ENCODE results near the gene TFAP2D. TPM values are rescaled to one million over a fixed set of nuclear protein-coding genes. Genes with fewer than 3 reads are reported as not detected.

Gene TFAP2D
- polyA plus RNA-seq, 2 donors = not detected

- 1% methylated on average over 14 of the region's 14 CpGs for WGBS, 2 donors
- Histone ChIP-seq H3K4me3 (ENCODE audit: low read depth in 1 of 2, low read length in 2 of 2) (peak overlapping the region; percentile 17 to 79), H3K9me3 (ENCODE audit: control insufficient read depth in 2 of 2, insufficient read depth in 1 of 2, low read depth in 1 of 2, low read length in 1 of 2) (no peaks in the 10 kb centered on the region), H3K36me3 (ENCODE audit: control insufficient read depth in 2 of 2, insufficient read depth in 2 of 2, low read length in 1 of 2) (no peaks in the 10 kb centered on the region), H3K4me1 (ENCODE audit: control insufficient read depth in 2 of 2, insufficient read depth in 2 of 2, low read length in 1 of 2) (no peaks in the 10 kb centered on the region), H3K27ac (ENCODE audit: low read depth in 2 of 2, low read length in 1 of 2) (no peak overlapping the region), H3K27me3 (ENCODE audit: control insufficient read depth in 1 of 2, insufficient read depth in 2 of 2, low read length in 2 of 2) (no peaks in the 10 kb centered on the region)
These were observed 102.9 kb downstream of the TFAP2D start for GRCh38 chr6:50816115-50816675.

- Histone ChIP-seq H3K27ac (ENCODE audit: low read depth in 2 of 2, low read length in 1 of 2) (peak overlapping the region; percentile 25 to 77), H3K27me3 (ENCODE audit: control insufficient read depth in 1 of 2, insufficient read depth in 2 of 2, low read length in 2 of 2) (no peaks in the 10 kb centered on the region), H3K4me1 (ENCODE audit: control insufficient read depth in 2 of 2, insufficient read depth in 2 of 2, low read length in 1 of 2) (no peaks in the 10 kb centered on the region), H3K9me3 (ENCODE audit: control insufficient read depth in 2 of 2, insufficient read depth in 1 of 2, low read depth in 1 of 2, low read length in 1 of 2) (no peaks in the 10 kb centered on the region), H3K4me3 (ENCODE audit: low read depth in 1 of 2, low read length in 2 of 2) (peak overlapping the region in 1 of 2 donors; percentile 9), H3K36me3 (ENCODE audit: control insufficient read depth in 2 of 2, insufficient read depth in 2 of 2, low read length in 1 of 2) (no peaks in the 10 kb centered on the region)
- 20 to 21% methylated on average over 15 of the region's 15 CpGs for WGBS, 2 donors
These were observed 103.8 kb downstream of the TFAP2D start for GRCh38 chr6:50816947-50817645.

- Histone ChIP-seq H3K4me3 (ENCODE audit: low read depth in 1 of 2, low read length in 2 of 2) (peak overlapping the region in 1 of 2 donors; percentile 9), H3K9me3 (ENCODE audit: control insufficient read depth in 2 of 2, insufficient read depth in 1 of 2, low read depth in 1 of 2, low read length in 1 of 2) (no peaks in the 10 kb centered on the region), H3K27ac (ENCODE audit: low read depth in 2 of 2, low read length in 1 of 2) (peak overlapping the region; percentile 29 to 77), H3K27me3 (ENCODE audit: control insufficient read depth in 1 of 2, insufficient read depth in 2 of 2, low read length in 2 of 2) (no peaks in the 10 kb centered on the region), H3K4me1 (ENCODE audit: control insufficient read depth in 2 of 2, insufficient read depth in 2 of 2, low read length in 1 of 2) (no peaks in the 10 kb centered on the region), H3K36me3 (ENCODE audit: control insufficient read depth in 2 of 2, insufficient read depth in 2 of 2, low read length in 1 of 2) (no peaks in the 10 kb centered on the region)
- WGBS, 2 donors = 26% methylated on average over 2 of the region's 2 CpGs
These were observed 104.3 kb downstream of the TFAP2D start for GRCh38 chr6:50817646-50817950.

- H3K9me3 ChIP-seq (ENCODE audit: control insufficient read depth in 2 of 2, insufficient read depth in 1 of 2, low read depth in 1 of 2, low read length in 1 of 2) = no peaks in the 10 kb centered on the region
- no peaks in the 10 kb centered on the region for H3K27me3 ChIP-seq (ENCODE audit: control insufficient read depth in 1 of 2, insufficient read depth in 2 of 2, low read length in 2 of 2)
- 13 to 14% methylated on average over 6 of the region's 6 CpGs for WGBS, 2 donors
- no peaks in the 10 kb centered on the region for H3K36me3 ChIP-seq (ENCODE audit: control insufficient read depth in 2 of 2, insufficient read depth in 2 of 2, low read length in 1 of 2)
- H3K4me3 ChIP-seq (ENCODE audit: low read depth in 1 of 2, low read length in 2 of 2) = peak overlapping the region in 1 of 2 donors; percentile 66
- peak overlapping the region in 1 of 2 donors; percentile 29 for H3K27ac ChIP-seq (ENCODE audit: low read depth in 2 of 2, low read length in 1 of 2)
- no peaks in the 10 kb centered on the region for H3K4me1 ChIP-seq (ENCODE audit: control insufficient read depth in 2 of 2, insufficient read depth in 2 of 2, low read length in 1 of 2)
These were observed 104.7 kb downstream of the TFAP2D start for GRCh38 chr6:50818020-50818419.

GRCh38 chr6:50818673-50819072, 105.3 kb downstream of the TFAP2D start, which contains the start of gene TFAP2B:
TSS of gene TFAP2B (plus strand) at chr6:50818871. CDS start at chr6:50818892, 21 bp downstream.
- Histone ChIP-seq H3K9me3 (ENCODE audit: control insufficient read depth in 2 of 2, insufficient read depth in 1 of 2, low read depth in 1 of 2, low read length in 1 of 2) (no peaks in the 10 kb centered on the region), H3K27ac (ENCODE audit: low read depth in 2 of 2, low read length in 1 of 2) (peak within 1 kb of the TSS; percentile 80 to 81), H3K36me3 (ENCODE audit: control insufficient read depth in 2 of 2, insufficient read depth in 2 of 2, low read length in 1 of 2) (no peaks in the 10 kb centered on the region), H3K27me3 (ENCODE audit: control insufficient read depth in 1 of 2, insufficient read depth in 2 of 2, low read length in 2 of 2) (no peaks in the 10 kb centered on the region), H3K4me3 (ENCODE audit: low read depth in 1 of 2, low read length in 2 of 2) (peak within 1 kb of the TSS; percentile 60 to 66), H3K4me1 (ENCODE audit: control insufficient read depth in 2 of 2, insufficient read depth in 2 of 2, low read length in 1 of 2) (peaks cover 0 to 3% of the 10 kb centered on the region in 2 donors)
- 9 to 14% methylated on average over 7 of the region's 7 CpGs for WGBS, 2 donors

- H3K27ac ChIP-seq (ENCODE audit: low read depth in 2 of 2, low read length in 1 of 2) = peak overlapping the region; percentile 80 to 81
- H3K27me3 ChIP-seq (ENCODE audit: control insufficient read depth in 1 of 2, insufficient read depth in 2 of 2, low read length in 2 of 2) = no peaks in the 10 kb centered on the region
- no peaks in the 10 kb centered on the region for H3K9me3 ChIP-seq (ENCODE audit: control insufficient read depth in 2 of 2, insufficient read depth in 1 of 2, low read depth in 1 of 2, low read length in 1 of 2)
- no peaks in the 10 kb centered on the region for H3K36me3 ChIP-seq (ENCODE audit: control insufficient read depth in 2 of 2, insufficient read depth in 2 of 2, low read length in 1 of 2)
- H3K4me3 ChIP-seq (ENCODE audit: low read depth in 1 of 2, low read length in 2 of 2) = peak overlapping the region; percentile 60 to 66
- 1 to 3% methylated on average over 45 of the region's 45 CpGs for WGBS, 2 donors
- H3K4me1 ChIP-seq (ENCODE audit: control insufficient read depth in 2 of 2, insufficient read depth in 2 of 2, low read length in 1 of 2) = peaks cover 0 to 3% of the 10 kb centered on the region in 2 donors
These were observed 106.2 kb downstream of the TFAP2D start for GRCh38 chr6:50819466-50819903.

GRCh38 chr6:50819904-50820868, 106.9 kb downstream of the TFAP2D start:
- 3% methylated on average over 57 to 58 of the region's 58 CpGs for WGBS, 2 donors
- Histone ChIP-seq H3K4me3 (ENCODE audit: low read depth in 1 of 2, low read length in 2 of 2) (peak overlapping the region; percentile 60 to 66), H3K27me3 (ENCODE audit: control insufficient read depth in 1 of 2, insufficient read depth in 2 of 2, low read length in 2 of 2) (no peaks in the 10 kb centered on the region), H3K27ac (ENCODE audit: low read depth in 2 of 2, low read length in 1 of 2) (peak overlapping the region; percentile 80 to 81), H3K36me3 (ENCODE audit: control insufficient read depth in 2 of 2, insufficient read depth in 2 of 2, low read length in 1 of 2) (no peaks in the 10 kb centered on the region), H3K4me1 (ENCODE audit: control insufficient read depth in 2 of 2, insufficient read depth in 2 of 2, low read length in 1 of 2) (peaks cover 0 to 3% of the 10 kb centered on the region in 2 donors), H3K9me3 (ENCODE audit: control insufficient read depth in 2 of 2, insufficient read depth in 1 of 2, low read depth in 1 of 2, low read length in 1 of 2) (no peaks in the 10 kb centered on the region)

GRCh38 chr6:50820869-50821264, 107.5 kb downstream of the TFAP2D start:
- 8 to 9% methylated on average over 5 of the region's 5 CpGs for WGBS, 2 donors
- H3K27ac ChIP-seq (ENCODE audit: low read depth in 2 of 2, low read length in 1 of 2) = peak overlapping the region in 1 of 2 donors; percentile 80

GRCh38 chr6:50821441-50822077, 108.2 kb downstream of the TFAP2D start:
- Histone ChIP-seq H3K36me3 (ENCODE audit: control insufficient read depth in 2 of 2, insufficient read depth in 2 of 2, low read length in 1 of 2) (no peaks in the 10 kb centered on the region), H3K27me3 (ENCODE audit: control insufficient read depth in 1 of 2, insufficient read depth in 2 of 2, low read length in 2 of 2) (no peaks in the 10 kb centered on the region), H3K27ac (ENCODE audit: low read depth in 2 of 2, low read length in 1 of 2) (peak overlapping the region; percentile 69 to 80), H3K9me3 (ENCODE audit: control insufficient read depth in 2 of 2, insufficient read depth in 1 of 2, low read depth in 1 of 2, low read length in 1 of 2) (no peaks in the 10 kb centered on the region), H3K4me1 (ENCODE audit: control insufficient read depth in 2 of 2, insufficient read depth in 2 of 2, low read length in 1 of 2) (peaks cover 0 to 9% of the 10 kb centered on the region in 2 donors), H3K4me3 (ENCODE audit: low read depth in 1 of 2, low read length in 2 of 2) (peak overlapping the region in 1 of 2 donors; percentile 66)
- WGBS, 2 donors = 4% methylated on average over 20 of the region's 20 CpGs

More at GRCh38 chr6:50820869-50821264, 107.5 kb downstream of the TFAP2D start:
- Histone ChIP-seq H3K4me3 (ENCODE audit: low read depth in 1 of 2, low read length in 2 of 2) (peak overlapping the region; percentile 60 to 66), H3K27me3 (ENCODE audit: control insufficient read depth in 1 of 2, insufficient read depth in 2 of 2, low read length in 2 of 2) (no peaks in the 10 kb centered on the region), H3K4me1 (ENCODE audit: control insufficient read depth in 2 of 2, insufficient read depth in 2 of 2, low read length in 1 of 2) (peaks cover 0 to 7% of the 10 kb centered on the region in 2 donors), H3K9me3 (ENCODE audit: control insufficient read depth in 2 of 2, insufficient read depth in 1 of 2, low read depth in 1 of 2, low read length in 1 of 2) (no peaks in the 10 kb centered on the region), H3K36me3 (ENCODE audit: control insufficient read depth in 2 of 2, insufficient read depth in 2 of 2, low read length in 1 of 2) (no peaks in the 10 kb centered on the region)

Measured in esophagus (tissue), 2 donors.